Renal pelvis (tissue), 4 donors: ENCODE measurements around the gene CXorf49. TPM values are rescaled to one million over a fixed set of nuclear protein-coding genes. Genes with fewer than 3 reads are reported as not detected.
"Not testable (repeated sequence)": the region's sequence is repeated elsewhere in the genome, so short reads cannot be mapped to it uniquely, and the experiment has no call there.

Source experiments
- DNase-seq: peaks from one replicate; pipeline ENCODE4 v3.0.0-alpha.2; 2013
- polyA plus RNA-seq, 3 donors: library from polyadenylated mRNA; unstranded; fragments of 120-200 nt; gene quantifications; one replicate each; pipeline ENCODE4 v1.2.1, GENCODE V29; 2013; ENCODE audit not compliant: insufficient read length in 3 of 3

The CXorf49 gene
- polyA plus RNA-seq, 3 donors, result not detected

GRCh38 chrX:71675636-71676035 lies 42.4 kb downstream of the CXorf49 start:
- DNase-seq, result not testable (repeated sequence)

GRCh38 chrX:71671938-71672337 lies 46.1 kb downstream of the CXorf49 start:
- DNase-seq, result no peak

GRCh38 chrX:71671043-71671780 lies 46.9 kb downstream of the CXorf49 start:
- DNase-seq, result no peak

DNA sequence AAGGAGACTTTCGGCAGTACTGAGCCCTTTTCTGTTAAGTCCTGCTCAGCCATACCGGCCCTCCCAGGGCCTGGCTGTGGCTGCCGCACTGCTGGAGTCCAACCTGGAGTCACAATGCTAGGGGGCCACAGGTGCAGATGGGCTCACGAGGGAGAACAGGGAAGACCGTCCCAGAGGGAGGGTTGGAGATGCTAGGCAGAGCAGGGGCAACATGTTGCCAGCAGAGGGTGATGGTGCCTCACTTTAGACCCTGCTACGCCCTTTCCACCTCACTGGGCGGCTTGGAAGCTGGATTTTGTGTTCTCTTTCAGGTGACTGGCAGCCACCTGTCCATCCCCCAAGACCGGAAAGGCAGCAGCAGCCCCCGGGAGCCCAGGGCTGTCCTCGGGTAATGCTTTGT lies 48.1 kb downstream of the CXorf49 start:
- DNase-seq, result not testable (repeated sequence)

- DNase-seq, result no peak
Measured at GRCh38 chrX:71669492-71669891, 48.6 kb downstream of the CXorf49 start.

GRCh38 chrX:71668248-71668595 lies 49.9 kb downstream of the CXorf49 start:
- DNase-seq, result no peak

GRCh38 chrX:71667328-71668247 lies 50.5 kb downstream of the CXorf49 start, which contains the start of gene LOC101059915:
Gene LOC101059915 (plus strand): TSS chrX:71667546.
- no peak for DNase-seq

- no peak for DNase-seq
Measured at GRCh38 chrX:71666240-71667223, 51.6 kb downstream of the CXorf49 start.

- DNase-seq, result no peak
Measured at GRCh38 chrX:71665747-71666146, 52.3 kb downstream of the CXorf49 start.

DNA sequence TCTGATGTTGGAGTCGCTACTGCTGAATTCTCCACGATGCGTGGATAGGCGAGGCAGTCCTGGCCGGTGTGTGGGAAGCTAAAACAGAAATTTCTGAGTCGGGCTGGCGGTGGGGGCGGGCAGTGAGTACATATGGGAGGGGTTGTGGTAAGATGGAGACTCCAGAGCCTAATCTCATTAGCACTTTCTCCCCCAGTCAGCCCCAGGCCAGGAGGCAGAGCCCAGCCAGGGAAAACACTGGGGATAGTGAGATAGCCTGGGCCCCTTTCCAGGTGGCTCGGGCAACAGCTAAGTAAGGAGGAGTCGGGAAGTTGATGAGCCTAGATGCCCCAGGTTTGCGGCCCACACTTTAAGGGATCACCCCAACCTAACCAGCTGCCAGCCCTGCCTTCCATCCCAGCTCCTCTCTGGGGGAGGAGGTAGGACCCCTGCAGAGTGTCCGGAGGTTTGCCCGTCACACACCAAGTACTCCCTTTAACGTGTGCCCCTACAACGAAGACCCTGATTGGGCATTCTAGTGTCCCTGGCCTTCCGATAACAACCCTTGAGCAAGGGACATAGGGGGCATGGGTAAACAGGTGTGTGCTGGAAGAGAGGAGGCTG lies 53.1 kb downstream of the CXorf49 start:
- DNase-seq, result no peak

Other genes with a start within 250 kb of the CXorf49 start
- 100 to 1,000 TPM; 191 to 318 (median 291) TPM for gene OGT, start 185.2 kb downstream of the CXorf49 start, polyA plus RNA-seq
- gene GCNA, start 139.8 kb downstream of the CXorf49 start, polyA plus RNA-seq, result 1 to 10 TPM; 2.1 to 4.0 (median 3.1) TPM
- gene CXCR3, start 99.8 kb downstream of the CXorf49 start, polyA plus RNA-seq, result under 1 TPM in 2 of 3 donors, not detected in 1; 0.10 to 0.27 TPM
- gene CXorf49B, start 45.1 kb upstream of the CXorf49 start, polyA plus RNA-seq, result not detected
- gene NHSL2, start 192.6 kb upstream of the CXorf49 start, polyA plus RNA-seq, result 10 to 100 TPM in 1 of 3 donors, 1 to 10 TPM in 2; 8.6 to 10.1 (median 9.5) TPM